Uterus (tissue), 4 donors: ENCODE measurements around the gene PHTF2. TPM values are rescaled to one million over a fixed set of nuclear protein-coding genes. Genes with fewer than 3 reads are reported as not detected.
"Not testable (repeated sequence)": the region's sequence is repeated elsewhere in the genome, so short reads cannot be mapped to it uniquely, and the experiment has no call there.

Experiments
- DNase-seq, 2 donors: peaks; one replicate each; pipeline ENCODE4 v3.0.0-alpha.2; 2019 to 2020
- H3K27ac ChIP-seq, 2 donors: fragments of 200-600 bp; sonication (generic); 1 replicate in 1 of 2; 2 replicates in 1 of 2; pipeline ENCODE4 v1.5.1; 2016 to 2018
- H3K27me3 ChIP-seq, 2 donors: fragments of 200-600 bp; sonication (generic); one replicate each; pipeline ENCODE4 v1.5.1; 2018 to 2019; ENCODE audit warnings: control low read depth in 1 of 2
- H3K36me3 ChIP-seq, 2 donors: fragments of 200-600 bp; sonication (generic); one replicate each; pipeline ENCODE4 v1.5.1; 2019; ENCODE audit warnings: control low read depth in 1 of 2
- H3K4me1 ChIP-seq, 2 donors: fragments of 200-600 bp; sonication (generic); one replicate each; pipeline ENCODE4 v1.5.1; 2018 to 2019; ENCODE audit warnings: control low read depth in 1 of 2
- H3K4me3 ChIP-seq, 2 donors: fragments of 200-600 bp; sonication (generic); 1 replicate in 1 of 2; 2 replicates in 1 of 2; pipeline ENCODE4 v1.5.1; 2018 to 2019; ENCODE audit warnings: mild to moderate bottlenecking in 1 of 2
- H3K9me3 ChIP-seq, 2 donors: fragments of 200-600 bp; sonication (generic); one replicate each; pipeline ENCODE4 v1.5.1; 2019; ENCODE audit warnings: control low read depth in 1 of 2
- POLR2A ChIP-seq, 2 donors: fragments of 450-650 bp; IDR thresholded peaks; one replicate each; pipeline ENCODE4 v1.6.1; 2016; ENCODE audit warnings: antibody characterized with exemption in 2 of 2, mild to moderate bottlenecking in 1 of 2, moderate library complexity in 1 of 2
- intact Hi-C: fragments of 100-400 bp; cut with DNase I; formaldehyde crosslinking; loops from one replicate; pipeline ENCODE4 v1.15.1; 2023; ENCODE audit warnings: low total_unique reads
- total RNA-seq, 4 donors: library from RNA; depleted of rRNA in 3 of 4; stranded (reverse); fragments of >200 nt in 3 of 4; gene quantifications; one replicate each; pipeline versions ENCODE4 v1.1.0 to v1.2.4, GENCODE V29; 2014 to 2023
- TF ChIP-seq, protein P1 (sequence below), 4 experiments: fragments of 200-600 bp in 2 of 4; fragments of 450-650 bp in 2 of 4; sonication (generic) in 2 of 4; IDR thresholded peaks; one replicate each; pipeline ENCODE4 v1.5.1; 2016 to 2019; ENCODE audit warnings: antibody characterized with exemption in 4 of 4, mild to moderate bottlenecking in 2 of 4, moderate library complexity in 1 of 4
- donor health status: DM: yes; HTN: yes; CAD: no.

PHTF2 gene
- total RNA-seq, 4 donors from 2014 or later: 6.4 to 54.8 (median 24.7) TPM

DNA sequence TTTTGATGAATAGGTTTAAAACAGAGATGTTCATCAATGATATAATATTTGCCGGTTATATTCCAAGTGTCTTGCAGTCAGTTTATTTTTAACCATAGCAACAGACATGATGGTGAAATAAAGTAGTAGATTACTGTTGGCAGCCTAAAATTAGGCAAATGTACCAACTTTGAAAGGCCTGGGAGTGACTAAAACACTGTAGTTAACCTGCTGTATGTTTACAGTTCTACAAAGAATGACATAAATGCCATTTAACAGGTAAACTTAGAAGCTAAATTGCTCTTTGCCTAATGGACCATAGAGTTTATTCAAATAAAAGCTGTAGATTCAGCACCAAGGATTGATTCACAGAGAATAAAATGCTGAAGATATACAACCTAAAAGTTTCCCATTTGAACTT lies 64.1 kb downstream of the PHTF2 start:
- no peak overlapping the region for H3K4me3 ChIP-seq
- intact Hi-C loops: no loop called here
- H3K9me3 ChIP-seq: no peaks in the 10 kb centered on the region
- no peak for DNase-seq
- H3K27ac ChIP-seq: no peak overlapping the region
- TF ChIP-seq, protein P1, sequence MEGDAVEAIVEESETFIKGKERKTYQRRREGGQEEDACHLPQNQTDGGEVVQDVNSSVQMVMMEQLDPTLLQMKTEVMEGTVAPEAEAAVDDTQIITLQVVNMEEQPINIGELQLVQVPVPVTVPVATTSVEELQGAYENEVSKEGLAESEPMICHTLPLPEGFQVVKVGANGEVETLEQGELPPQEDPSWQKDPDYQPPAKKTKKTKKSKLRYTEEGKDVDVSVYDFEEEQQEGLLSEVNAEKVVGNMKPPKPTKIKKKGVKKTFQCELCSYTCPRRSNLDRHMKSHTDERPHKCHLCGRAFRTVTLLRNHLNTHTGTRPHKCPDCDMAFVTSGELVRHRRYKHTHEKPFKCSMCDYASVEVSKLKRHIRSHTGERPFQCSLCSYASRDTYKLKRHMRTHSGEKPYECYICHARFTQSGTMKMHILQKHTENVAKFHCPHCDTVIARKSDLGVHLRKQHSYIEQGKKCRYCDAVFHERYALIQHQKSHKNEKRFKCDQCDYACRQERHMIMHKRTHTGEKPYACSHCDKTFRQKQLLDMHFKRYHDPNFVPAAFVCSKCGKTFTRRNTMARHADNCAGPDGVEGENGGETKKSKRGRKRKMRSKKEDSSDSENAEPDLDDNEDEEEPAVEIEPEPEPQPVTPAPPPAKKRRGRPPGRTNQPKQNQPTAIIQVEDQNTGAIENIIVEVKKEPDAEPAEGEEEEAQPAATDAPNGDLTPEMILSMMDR (IDR thresholded peaks at IDR 0.05): no peak
- no peak for TF ChIP-seq POLR2A (IDR thresholded peaks at IDR 0.05)
- no peaks in the 10 kb centered on the region for H3K4me1 ChIP-seq
- no peaks in the 10 kb centered on the region for H3K36me3 ChIP-seq
- H3K27me3 ChIP-seq: no peaks in the 10 kb centered on the region

DNA sequence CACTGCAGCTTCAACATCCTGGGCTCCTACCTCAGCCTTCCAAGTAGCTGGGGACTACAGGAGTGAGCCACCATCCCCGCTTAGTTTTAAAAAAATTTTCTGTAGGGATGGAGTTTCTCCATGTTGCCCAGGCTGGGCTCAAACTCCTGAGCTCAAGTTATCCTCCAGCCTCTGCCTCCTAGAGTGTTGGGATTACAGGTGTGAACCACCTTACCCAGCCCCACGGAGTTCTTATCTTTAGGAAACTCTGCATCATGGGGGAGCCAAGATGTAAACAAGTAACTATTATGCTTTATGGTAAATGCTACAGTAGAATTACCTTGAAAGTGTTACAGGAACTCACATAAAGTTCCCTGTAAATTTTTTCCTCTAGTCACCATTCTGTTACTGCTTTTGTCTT lies 65.3 kb downstream of the PHTF2 start:
- no peaks in the 10 kb centered on the region for H3K4me1 ChIP-seq
- TF ChIP-seq, protein P1 (IDR thresholded peaks at IDR 0.05): no peak
- no peak for TF ChIP-seq POLR2A (IDR thresholded peaks at IDR 0.05)
- H3K27me3 ChIP-seq: no peaks in the 10 kb centered on the region
- intact Hi-C loops: no loop called here
- no peak overlapping the region for H3K27ac ChIP-seq
- no peak for DNase-seq
- no peaks in the 10 kb centered on the region for H3K36me3 ChIP-seq
- H3K9me3 ChIP-seq: no peaks in the 10 kb centered on the region
- no peak overlapping the region for H3K4me3 ChIP-seq

DNA sequence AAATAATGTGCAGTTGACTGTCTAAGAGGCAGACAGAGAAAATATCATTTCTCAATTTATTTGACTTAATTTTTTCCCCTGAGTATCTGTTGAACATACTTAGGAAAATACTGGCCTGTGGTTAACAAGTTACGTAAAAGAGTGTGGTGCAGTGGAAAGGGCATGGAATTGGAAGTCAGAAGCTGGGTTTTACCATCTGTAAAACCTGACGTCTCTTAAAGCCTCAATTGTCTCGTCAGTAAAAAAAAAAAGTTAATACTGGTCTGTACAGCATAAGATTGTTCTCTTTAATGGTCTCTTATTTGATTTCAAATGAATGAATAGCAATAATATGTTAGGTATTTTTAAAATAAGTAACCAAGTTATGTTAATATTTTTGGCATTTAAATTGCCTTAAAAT lies 67.8 kb downstream of the PHTF2 start:
- TF ChIP-seq, protein P1 (IDR thresholded peaks at IDR 0.05): no peak
- TF ChIP-seq POLR2A (IDR thresholded peaks at IDR 0.05): no peak
- intact Hi-C loops: no loop called here

DNA sequence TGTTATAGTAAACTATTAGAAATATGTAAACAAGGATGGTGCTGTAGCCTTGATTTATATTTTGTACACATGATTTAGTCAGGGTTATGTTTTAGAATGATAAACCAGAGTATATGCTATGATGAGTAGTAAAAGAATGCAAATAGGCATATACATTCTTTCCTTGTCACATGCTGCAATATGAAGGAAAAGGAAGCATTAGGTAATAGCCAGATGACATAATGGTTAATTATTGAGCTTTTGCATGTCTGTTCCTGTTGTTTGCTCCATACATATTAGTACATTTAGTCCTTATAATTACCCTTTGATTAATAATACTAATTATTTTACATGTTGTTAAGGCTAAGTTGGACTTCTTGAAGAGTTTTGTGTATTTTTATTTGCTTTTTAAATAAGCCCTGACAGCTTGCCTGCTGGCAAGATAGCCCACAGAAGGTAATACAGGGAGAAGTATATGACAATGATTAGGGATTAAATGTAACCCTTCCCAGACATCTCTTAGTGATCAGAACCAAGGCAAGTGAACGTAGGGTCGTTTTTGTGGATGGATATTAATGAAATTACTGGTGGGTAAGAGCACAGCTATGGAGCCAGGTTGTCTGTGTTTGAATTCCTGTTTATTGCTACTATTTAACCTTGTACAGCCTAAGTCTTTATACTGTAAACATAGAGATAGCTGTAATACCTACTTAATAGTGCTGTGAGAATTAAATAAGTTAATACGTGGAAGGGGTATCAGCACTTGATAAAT lies 68.4 kb downstream of the PHTF2 start:
- Histone ChIP-seq H3K4me3 (no peak overlapping the region), H3K4me1 (no peaks in the 10 kb centered on the region), H3K9me3 (no peaks in the 10 kb centered on the region), H3K36me3 (no peaks in the 10 kb centered on the region), H3K27me3 (no peaks in the 10 kb centered on the region), H3K27ac (no peak overlapping the region)
- intact Hi-C loops: no loop called here
- TF ChIP-seq, protein P1 (IDR thresholded peaks at IDR 0.05): no peak
- TF ChIP-seq POLR2A (IDR thresholded peaks at IDR 0.05): no peak
- no peak for DNase-seq

More for the DNA sequence above, 67.8 kb downstream of the PHTF2 start:
- no peak overlapping the region for H3K4me3 ChIP-seq
- no peak overlapping the region for H3K27ac ChIP-seq
- no peaks in the 10 kb centered on the region for H3K9me3 ChIP-seq
- no peaks in the 10 kb centered on the region for H3K4me1 ChIP-seq
- no peak for DNase-seq
- H3K27me3 ChIP-seq: no peaks in the 10 kb centered on the region
- no peaks in the 10 kb centered on the region for H3K36me3 ChIP-seq

DNA sequence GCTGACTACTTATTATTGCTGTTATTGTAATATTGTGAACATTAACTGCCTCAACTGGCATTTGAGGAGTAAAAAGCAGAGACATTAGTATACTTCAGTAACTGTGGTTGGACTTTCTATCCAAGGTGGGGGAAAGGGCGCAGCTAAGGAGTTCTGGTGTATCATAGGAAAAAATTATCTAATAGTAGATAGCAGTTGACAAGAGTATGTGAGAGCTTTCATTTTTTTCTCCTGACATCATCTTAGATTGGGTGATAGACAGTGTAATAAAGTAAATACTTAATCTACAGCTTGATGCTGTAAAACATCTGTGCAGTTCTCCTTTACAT lies 68.9 kb downstream of the PHTF2 start:
- H3K4me3 ChIP-seq: no peak overlapping the region
- no peaks in the 10 kb centered on the region for H3K27me3 ChIP-seq
- H3K4me1 ChIP-seq: no peaks in the 10 kb centered on the region
- intact Hi-C loops: no loop called here
- no peaks in the 10 kb centered on the region for H3K9me3 ChIP-seq
- no peak for DNase-seq
- no peak overlapping the region for H3K27ac ChIP-seq
- TF ChIP-seq POLR2A (IDR thresholded peaks at IDR 0.05): no peak
- TF ChIP-seq, protein P1 (IDR thresholded peaks at IDR 0.05): no peak
- H3K36me3 ChIP-seq: no peaks in the 10 kb centered on the region

DNA sequence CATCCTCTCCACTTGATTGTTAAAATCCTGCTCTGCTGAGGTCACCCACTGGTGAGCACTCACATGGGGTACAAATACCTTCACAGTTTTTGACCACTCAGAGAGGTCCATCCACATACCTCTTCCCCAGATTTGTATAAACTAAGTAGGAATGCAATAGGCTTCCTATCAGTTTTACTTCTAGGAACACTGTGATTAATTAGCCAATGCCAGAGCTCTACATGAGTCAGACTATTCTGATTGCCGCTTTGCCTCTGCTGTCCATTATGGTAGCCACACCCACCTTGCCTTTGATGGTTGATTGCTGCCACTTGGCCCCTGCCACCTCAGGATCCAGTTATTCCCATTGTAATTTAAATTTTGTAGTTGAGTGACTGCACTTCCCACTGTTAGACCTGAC lies 73.7 kb downstream of the PHTF2 start:
- H3K9me3 ChIP-seq, H3K27ac ChIP-seq, intact Hi-C loops, H3K4me3 ChIP-seq, H3K27me3 ChIP-seq, H3K4me1 ChIP-seq, DNase-seq, H3K36me3 ChIP-seq: not testable (repeated sequence)

DNA sequence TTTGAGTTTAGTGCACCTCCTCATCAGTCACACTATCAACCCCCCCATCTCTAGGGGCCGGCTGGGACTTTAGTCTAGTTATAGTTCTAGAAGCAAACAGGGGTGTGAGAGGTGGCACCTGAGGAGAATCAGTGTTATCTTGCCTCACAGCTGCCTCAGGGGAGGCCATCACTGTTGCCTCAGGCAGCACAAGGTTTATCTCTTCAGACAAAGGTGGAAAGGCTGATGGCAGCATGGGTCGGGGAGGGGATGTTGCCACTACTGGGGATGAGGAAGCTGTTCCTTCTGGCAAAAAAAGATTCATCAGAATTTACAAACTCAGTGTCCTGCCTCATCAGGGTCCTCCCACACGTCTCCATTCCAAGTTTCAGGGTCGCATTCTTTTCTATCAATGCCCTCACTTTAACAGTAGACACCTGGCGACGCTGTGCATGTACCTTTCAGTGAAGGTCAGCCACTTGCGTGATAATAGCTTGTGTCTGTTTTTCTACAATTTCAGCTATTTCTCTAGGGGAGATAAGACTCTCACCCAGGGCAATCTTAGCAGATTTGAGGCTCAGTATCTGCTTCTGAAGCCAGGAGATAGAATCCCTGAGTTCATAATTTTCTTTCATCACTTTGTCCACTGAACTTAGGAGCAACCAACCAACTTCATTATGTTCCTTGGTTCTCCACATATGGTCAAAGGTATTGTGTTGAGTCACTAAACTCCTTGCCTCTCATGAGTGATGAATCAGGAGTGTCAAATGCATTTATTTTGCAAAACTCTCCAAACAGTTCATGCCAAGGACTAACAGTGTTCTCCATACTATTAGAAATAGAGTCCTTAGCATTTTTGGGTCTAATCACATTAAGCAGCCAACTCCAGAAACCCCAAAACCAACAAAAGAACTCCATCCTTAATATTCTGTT lies 75.1 kb downstream of the PHTF2 start:
- H3K4me1 ChIP-seq, DNase-seq, H3K27me3 ChIP-seq, H3K27ac ChIP-seq, H3K9me3 ChIP-seq, intact Hi-C loops, H3K36me3 ChIP-seq, H3K4me3 ChIP-seq: not testable (repeated sequence)
